ENCODE data around the gene CTPS2.
A peak's percentile ranks its signal among the peaks of the same experiment; 100 is the strongest.
"Not testable (repeated sequence)": the region's sequence is repeated elsewhere in the genome, so short reads cannot be mapped to it uniquely, and the experiment has no call there.

Gene CTPS2

DNA sequence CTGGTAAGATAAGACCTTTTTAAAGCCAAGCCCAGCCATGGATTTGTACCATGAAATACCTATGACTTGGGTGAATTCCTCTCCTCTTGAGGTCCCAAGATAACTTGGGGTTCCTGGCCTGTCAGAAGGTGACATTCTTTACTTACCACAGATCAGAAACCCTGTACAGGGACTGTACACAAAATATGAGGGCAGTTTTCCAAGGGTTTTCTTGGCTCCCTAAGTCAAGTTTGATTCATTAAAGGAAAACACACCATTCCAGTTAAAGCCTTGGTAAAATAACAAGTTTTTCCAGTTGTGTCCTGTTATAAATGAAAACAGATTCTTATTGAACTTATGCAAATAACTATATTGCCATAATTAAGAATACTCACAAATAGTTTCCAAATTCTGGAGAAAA is 15.2 kb upstream of the CTPS2 start:
- DNase-seq (ENCODE audit: low read depth), result no peak
- no peak overlapping the region for H3K4me3 ChIP-seq (ENCODE audit: control insufficient read depth, low read depth, low read length)
- no peak for TF ChIP-seq CTCF (conservative IDR thresholded peaks at IDR 0.05; ENCODE audit: control insufficient read depth, insufficient read depth, low read depth, low read length)

- H3K4me3 ChIP-seq (ENCODE audit: control insufficient read depth, low read depth, low read length), result not testable (repeated sequence)
Observed at GRCh38 chrX:16726347-16726988, 14.0 kb upstream of the CTPS2 start.

GRCh38 chrX:16725072-16725471 is 12.6 kb upstream of the CTPS2 start:
- DNase-seq (ENCODE audit: low read depth), result no peak
- no peak overlapping the region for H3K4me3 ChIP-seq (ENCODE audit: control insufficient read depth, low read depth, low read length)
- no peak for TF ChIP-seq CTCF (conservative IDR thresholded peaks at IDR 0.05; ENCODE audit: control insufficient read depth, insufficient read depth, low read depth, low read length)

More at GRCh38 chrX:16726347-16726988, 14.0 kb upstream of the CTPS2 start:
- DNase-seq (ENCODE audit: low read depth), result not testable (repeated sequence)

DNA sequence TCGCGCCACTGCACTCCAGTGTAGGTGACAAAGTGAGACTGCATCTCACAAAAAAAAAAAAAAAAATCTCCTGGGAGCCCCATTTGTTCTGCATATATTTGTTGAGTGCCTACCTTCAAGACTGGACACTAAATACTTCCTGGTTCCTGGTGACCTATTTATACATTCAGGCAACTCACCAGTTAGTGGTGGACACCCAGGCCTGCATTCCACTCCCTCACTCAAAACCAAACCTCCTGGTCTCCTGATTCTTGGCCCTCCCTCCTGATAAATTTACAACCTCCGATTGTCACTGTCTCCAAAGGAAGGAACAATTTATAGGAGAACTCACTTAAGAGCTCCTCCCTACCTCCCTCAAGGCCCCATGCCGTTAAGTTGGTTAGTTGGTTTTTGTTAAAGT is 10.0 kb upstream of the CTPS2 start:
- peak; percentile 17 for DNase-seq (ENCODE audit: low read depth)
- H3K4me3 ChIP-seq (ENCODE audit: control insufficient read depth, low read depth, low read length), result no peak overlapping the region
- no peak for TF ChIP-seq CTCF (conservative IDR thresholded peaks at IDR 0.05; ENCODE audit: control insufficient read depth, insufficient read depth, low read depth, low read length)

DNA sequence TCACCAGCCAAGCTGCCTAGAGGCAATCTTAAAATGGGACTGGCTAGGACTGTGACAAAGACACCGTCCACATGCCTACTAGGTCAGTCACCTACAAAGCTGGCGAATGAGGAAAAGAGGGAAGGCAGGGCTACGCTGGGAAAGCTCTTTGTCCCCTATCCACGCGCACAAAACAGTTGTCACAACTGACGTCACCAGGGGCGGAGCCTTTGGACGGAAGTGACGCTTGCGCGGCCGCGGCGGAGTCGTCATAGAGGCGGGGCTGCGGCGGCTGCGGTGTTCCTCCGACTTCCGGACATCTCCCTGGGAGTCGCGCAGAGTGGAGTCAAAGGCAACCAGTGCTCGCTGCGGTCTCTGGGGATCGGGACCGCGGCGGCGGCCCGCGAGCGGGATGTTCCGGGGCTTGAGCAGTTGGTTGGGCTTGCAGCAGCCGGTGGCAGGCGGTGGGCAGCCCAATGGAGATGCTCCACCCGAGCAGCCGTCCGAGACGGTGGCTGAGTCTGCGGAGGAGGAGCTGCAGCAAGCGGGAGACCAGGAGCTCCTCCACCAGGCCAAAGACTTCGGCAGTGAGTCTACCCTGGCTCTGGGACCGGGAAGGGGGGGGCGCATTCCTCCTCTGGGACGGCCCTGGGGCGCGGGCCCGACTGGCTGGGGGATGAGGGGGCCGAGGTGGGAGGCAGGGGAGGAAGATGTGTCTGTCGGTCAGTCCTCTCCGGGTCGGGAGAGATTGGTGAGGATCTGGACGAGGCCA is 7.0 kb upstream of the CTPS2 start, which contains the start of gene SYAP1:
TSS of gene SYAP1 (plus strand) at position 279 of the 751 bp plus-strand sequence. CDS start at position 392, 113 bp downstream.
- DNase-seq (ENCODE audit: low read depth), result peak; percentile 99
- no peak for TF ChIP-seq CTCF (conservative IDR thresholded peaks at IDR 0.05; ENCODE audit: control insufficient read depth, insufficient read depth, low read depth, low read length)
- H3K4me3 ChIP-seq (ENCODE audit: control insufficient read depth, low read depth, low read length), result peak within 1 kb of the TSS; percentile 89

DNA sequence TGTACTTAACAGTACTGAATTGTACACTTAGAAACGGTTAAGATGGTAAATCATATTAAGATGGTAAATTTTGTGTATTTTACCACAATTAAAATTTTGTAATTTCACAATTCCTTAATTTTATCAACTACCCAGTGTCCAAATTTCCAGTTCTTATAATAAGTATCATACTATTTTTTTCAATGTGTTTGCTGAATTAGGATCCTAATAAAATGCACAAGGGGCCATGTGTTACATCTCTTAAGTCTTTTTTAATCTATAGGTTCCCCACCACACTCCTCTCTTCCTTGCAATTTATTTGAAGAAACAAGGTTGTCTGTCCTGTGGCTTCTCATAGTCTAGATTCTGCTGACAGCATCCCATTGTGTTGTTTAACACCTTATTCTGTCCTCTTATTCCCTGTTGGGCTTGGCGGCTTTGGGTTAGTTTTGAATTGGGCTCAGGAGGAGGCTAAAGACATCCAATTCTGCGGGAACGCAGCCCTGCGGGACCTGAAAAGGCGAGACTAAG is 6.4 kb upstream of the CTPS2 start:
- no peak for DNase-seq (ENCODE audit: low read depth)
- TF ChIP-seq CTCF (conservative IDR thresholded peaks at IDR 0.05; ENCODE audit: control insufficient read depth, insufficient read depth, low read depth, low read length), result no peak
- peak overlapping the region; percentile 89 for H3K4me3 ChIP-seq (ENCODE audit: control insufficient read depth, low read depth, low read length)

DNA sequence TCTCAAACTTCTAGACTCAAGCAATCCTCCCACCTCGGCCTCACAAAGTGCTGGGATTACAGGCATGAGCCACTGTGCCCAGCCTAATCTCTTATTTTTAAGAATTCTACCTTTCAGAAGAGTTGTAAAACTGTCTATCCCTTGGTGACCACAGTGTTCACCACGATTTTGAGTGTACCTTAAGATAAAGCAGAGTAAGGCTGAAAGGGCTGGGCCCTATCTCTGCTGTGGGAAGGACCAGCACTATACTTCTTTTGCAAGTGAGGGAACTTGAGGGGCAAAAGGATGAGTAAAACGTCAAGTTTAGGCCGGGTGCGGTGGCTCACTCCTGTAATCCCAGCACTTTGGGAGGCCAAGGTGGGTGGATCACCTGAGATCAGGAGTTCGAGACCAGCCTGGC is 4.0 kb upstream of the CTPS2 start:
- DNase-seq (ENCODE audit: low read depth); H3K4me3 ChIP-seq (ENCODE audit: control insufficient read depth, low read depth, low read length): not testable (repeated sequence)

DNA sequence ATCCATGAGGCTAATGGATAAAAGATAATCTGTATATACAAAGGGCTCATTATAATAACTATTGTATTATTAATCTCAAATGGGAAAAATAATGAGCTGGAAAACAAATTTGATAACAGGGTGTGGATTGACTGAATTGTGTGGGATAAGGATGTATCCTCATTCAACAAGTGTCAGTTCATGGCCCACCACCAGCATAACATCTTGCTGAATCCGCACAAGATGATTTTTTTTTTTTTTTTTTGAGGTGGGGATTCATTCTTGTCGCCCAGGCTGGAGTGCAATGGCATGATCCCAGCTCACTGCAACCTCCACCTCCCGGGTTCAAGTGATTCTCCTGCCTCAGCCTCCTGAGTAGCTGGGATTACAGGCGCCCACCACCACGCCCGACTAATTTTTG is 3.2 kb upstream of the CTPS2 start:
- not testable (repeated sequence) for H3K4me3 ChIP-seq (ENCODE audit: control insufficient read depth, low read depth, low read length); DNase-seq (ENCODE audit: low read depth)
